GM19395 (cell line): ENCODE results near the gene HNRNPR.
A peak's percentile ranks its signal among the peaks of the same experiment; 100 is the strongest.
"Not testable (repeated sequence)": the region's sequence is repeated elsewhere in the genome, so short reads cannot be mapped to it uniquely, and the experiment has no call there.

Source experiments
- ATAC-seq: cut with Tn5 transposase; IDR thresholded peaks from one replicate; pipeline ENCODE4 v1.9.1; 2021; ENCODE audit warnings: mild to moderate bottlenecking, moderate library complexity; ENCODE audit not compliant: unreplicated experiment

The HNRNPR gene

GRCh38 chr1:23344111-23344986, at the start of gene HNRNPR:
HNRNPR (minus strand) TSS chr1:23344284; CDS start chr1:23341008, 3,276 bp downstream.
- ATAC-seq = peak; percentile 95

GRCh38 chr1:23393706-23394105, 49.6 kb upstream of the HNRNPR start:
- no peak for ATAC-seq

- no peak for ATAC-seq
Observed at GRCh38 chr1:23392125-23392855, 48.2 kb upstream of the HNRNPR start.

DNA sequence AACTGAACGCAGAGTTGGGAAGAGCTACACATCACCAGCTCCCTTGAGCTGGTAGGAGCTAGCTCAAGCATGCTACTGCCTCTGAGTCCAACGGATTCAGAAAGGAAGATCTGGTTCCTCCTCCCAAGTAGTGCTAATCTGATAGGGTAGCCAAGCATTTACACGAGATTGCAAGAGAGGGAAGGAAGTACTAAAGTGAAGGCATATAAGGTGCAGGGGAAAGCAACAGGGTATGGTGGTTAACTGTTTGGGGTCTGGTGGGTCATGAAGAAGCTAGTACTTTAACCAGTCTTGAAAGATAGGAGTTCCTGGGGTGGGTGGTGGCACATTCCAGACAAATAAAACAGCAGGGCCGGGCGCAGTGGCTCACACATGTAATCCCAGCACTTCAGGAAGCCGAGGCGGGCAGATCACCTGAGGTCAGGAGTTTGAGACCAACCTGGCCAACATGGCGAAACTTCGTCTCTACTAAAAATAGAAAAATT, 45.8 kb upstream of the HNRNPR start:
- no peak for ATAC-seq

DNA sequence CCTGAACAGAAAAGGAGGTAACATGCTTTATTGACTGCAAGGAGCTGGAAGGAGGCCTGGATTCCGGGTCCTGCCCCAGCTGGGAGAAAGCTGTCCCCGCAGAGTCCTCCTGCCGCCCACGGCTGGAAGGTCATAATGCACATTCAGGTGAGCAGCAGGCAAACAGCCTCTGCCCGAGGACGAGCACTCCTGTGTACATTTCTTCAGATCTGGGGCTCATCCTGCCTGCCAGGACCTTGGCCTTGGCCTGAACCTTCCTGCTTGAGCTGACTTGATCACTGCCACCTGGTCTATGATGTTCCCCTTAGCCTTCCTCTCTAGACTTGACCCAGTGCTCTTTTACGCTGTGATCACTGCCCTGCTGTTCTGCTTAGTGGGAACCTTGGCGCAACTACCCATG, 43.4 kb upstream of the HNRNPR start:
- no peak for ATAC-seq

DNA sequence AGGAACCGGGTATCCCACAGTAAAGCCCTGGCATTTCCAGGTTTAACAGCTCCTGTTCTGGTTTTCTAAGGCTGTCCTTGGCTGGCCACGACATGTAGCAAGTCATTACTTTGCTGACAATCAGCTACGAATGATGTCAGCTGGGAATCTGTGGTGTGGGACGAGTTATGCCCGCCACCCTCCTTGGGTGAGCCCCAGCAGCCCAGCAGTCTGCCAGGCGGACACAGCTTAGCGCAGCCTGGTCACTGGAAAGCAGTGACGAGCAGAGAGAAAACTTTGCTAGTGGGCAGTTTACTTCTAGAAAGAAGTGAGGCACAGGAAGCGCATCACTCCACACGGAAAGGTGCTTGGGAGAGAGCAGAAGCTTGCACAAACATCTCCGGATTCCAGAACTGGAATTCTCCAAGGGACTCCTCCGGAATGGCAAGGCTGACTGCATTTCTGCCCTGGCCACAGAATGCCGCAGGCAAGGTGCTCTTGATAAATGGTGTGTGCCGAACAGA, 41.1 kb upstream of the HNRNPR start:
- no peak for ATAC-seq

- no peak for ATAC-seq
Observed at GRCh38 chr1:23384312-23385058, 40.4 kb upstream of the HNRNPR start.

- ATAC-seq = no peak
Observed at GRCh38 chr1:23383577-23384311, 39.7 kb upstream of the HNRNPR start.

DNA sequence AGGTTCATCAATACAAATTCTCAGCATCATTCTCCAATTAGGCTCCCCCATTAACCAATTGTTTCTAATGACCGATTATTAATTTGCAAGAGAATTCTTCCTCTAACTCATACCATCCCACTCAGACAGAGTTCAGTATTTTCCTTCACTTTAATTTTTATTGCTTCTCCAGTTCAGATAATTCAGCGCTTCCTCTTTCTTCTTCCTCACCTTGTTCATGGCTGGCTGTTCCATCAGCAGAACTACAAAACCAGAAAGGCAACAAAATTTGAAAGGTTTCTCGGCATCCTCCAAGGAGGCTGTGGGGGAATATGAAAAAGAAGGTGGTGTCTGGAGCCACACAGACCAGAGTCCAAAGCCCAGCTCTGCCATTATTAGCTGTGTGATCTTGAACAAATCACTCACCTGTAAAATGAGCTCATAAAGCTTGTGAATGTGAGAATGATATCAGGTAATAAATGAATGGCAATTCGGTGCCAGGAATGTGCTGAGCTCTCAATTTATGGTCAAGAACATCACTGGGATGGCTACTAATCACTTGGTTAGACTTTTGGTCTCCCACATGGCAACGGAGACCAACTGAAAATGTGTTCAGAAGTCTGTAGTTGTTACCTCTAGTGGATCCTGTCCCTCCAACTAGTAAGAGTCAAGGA, 37.3 kb upstream of the HNRNPR start:
- no peak for ATAC-seq

GRCh38 chr1:23380719-23381118, 36.6 kb upstream of the HNRNPR start:
- ATAC-seq = no peak

DNA sequence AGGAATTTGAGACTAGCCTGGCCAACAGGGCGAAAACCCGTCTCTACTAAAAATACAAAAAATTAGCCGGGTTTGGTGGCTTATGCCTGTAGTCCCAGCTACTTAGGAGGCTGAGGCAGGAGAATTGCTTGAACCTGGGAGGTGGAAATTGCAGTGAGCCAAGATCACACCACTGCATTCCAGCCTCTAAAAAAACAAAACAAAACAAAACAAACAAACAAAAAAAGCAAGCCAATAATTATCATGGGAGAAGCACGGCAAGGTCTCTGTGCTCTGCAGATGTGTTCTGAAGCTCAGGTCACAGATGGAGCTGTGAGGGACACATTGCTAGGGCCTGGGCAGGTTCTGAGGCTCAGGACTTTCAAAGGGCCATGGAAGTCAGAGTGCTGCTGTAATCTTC, 36.2 kb upstream of the HNRNPR start:
- not testable (repeated sequence) for ATAC-seq

- ATAC-seq = no peak
Observed at GRCh38 chr1:23376890-23377811, 33.1 kb upstream of the HNRNPR start.

DNA sequence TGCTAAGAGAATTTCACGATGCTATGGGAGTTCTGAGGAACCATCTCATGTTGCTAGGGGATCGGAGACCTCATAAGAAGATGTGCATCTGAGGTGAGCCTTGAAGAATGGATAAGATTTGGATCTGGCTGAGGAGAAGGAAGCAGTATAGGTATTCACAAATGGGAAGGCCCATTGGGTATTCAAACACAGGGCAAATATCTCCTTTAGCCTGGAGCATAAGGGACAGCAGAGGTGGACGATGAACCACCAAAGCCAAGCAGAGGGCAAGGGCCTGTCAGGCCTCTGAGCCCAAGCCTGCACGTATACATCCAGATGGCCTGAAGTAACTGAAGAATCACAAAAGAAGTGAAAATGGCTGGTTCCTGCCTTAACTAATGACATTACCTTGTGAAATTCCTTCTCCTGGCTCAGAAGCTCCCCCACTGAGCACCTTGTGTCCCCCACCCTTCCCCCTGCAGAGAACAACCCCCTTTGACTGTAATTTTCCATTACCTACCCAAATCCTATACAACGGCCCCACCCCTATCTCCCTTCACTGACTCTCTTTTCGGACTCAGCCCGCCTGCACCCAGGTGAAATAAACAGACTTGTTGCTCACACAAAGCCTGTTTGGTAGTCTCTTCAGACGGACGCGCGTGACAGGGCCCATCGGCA, 30.1 kb upstream of the HNRNPR start:
- not testable (repeated sequence) for ATAC-seq

DNA sequence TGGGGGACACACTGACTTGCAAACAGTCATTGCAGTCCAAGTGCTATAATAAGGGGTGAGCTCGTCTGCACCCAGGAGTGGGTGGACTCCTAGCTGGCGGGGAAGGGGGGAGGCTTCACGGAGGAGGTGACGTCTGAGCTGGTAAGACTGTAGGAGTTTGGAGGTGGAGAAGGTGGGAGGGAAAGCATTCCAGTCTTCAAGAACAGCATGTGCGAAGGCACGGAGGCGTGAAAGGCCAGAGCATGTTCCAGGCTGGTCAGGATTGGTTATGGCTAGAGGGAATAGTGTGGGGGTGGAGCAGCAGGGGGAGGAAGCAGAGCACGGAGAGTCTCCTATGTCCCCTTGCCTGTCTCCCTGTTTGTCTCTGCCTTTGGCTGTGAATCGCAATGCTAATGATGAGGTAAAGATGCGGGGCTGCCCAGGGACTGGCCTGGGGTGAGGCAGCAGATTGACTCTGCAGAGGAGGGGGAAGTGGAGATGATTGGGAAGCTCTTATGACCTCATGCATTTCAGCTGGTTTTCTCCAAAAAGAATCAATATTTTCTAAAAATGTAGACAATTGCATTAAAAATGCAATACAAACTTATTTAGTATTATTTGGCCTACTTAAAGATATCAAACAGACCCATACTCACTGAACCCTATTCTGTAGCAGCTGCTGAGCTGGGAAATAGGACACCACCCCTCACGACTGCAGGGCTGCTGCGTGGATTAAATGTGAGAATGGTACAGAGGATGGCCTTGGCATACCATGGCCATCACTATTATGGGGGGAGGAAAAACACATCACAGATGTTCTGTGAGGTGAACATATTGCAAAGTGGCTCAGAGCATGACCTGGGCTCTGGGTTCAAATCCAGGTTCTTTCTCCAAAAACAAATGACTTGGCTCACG, 28.1 kb upstream of the HNRNPR start:
- ATAC-seq = no peak

- ATAC-seq = no peak
Observed at GRCh38 chr1:23370709-23371584, 26.9 kb upstream of the HNRNPR start.

DNA sequence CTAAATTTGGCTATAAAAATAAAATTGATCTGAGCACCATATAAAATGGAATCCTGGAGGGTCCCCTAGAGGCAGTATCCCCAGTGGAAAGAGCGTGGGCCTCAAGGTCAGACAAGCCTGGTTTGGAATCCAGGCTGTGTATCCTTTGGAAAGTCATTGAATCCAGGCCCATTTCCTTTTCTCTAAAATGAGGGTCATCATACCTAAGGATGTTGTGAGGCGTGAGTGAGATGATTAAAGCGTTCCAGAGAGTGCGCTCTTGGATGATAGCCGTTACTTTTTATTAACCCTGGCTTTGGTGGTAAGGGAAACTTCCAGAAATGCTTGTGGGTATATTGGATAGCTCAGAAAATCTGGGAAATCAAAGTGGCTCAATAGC, 26.2 kb upstream of the HNRNPR start:
- no peak for ATAC-seq
